Measurements from ENCODE around the gene ANAPC10. TPM values are rescaled to one million over a fixed set of nuclear protein-coding genes. Genes with fewer than 3 reads are reported as not detected.

Gene ANAPC10
- total RNA-seq, 3 donors from 2014 or later (not counting 1 experiment from before 2014, with no cell fraction given): 27.9 to 37.7 (median 37.7) TPM

DNA sequence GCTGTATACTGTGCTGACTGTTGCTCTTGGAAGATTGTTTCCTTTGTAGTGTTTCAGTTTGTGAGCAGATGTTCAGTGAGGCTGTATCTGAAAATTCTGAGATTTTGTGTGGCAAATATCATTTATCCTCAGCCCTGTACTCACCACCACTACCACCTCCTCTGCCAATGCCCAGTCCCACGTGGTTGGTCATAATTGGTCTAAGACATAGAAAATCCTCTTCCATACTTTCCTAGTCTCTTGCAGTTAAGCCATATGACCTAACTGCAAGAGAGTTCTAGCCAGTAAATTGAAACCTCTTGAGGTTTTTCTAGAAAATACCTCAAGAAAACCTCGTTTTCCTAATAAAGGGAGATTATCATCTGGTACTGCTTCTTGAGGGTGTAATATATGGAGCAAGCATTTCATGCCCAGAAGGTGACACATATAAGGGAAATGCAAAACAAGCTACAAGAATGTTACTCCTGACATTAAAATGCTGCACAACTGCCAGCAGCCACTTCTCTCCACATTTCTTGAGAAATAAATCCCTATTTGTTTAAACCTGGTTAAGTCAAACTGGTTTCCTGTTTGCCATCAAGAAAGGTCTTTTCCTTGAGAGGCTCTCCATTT is 32.9 kb upstream of the ANAPC10 start:
- Mint-ChIP-seq H3K4me3 (no peak overlapping the region), H3K4me1 (peaks cover 16 to 29% of the 10 kb centered on the region in 2 donors), H3K36me3 (peaks cover 10% of the 10 kb centered on the region), H3K9me3 (no peaks in the 10 kb centered on the region), H3K27ac (peak overlapping the region; percentile 27 to 82), H3K27me3 (ENCODE audit: low read depth in 2 of 2) (no peaks in the 10 kb centered on the region)
- intact Hi-C loops (cut with micrococcal nuclease): no loop called here
- H3K27ac ChIP-seq (ENCODE audit: low read length): no peak overlapping the region
- WGBS (ENCODE audit: insufficient coverage): 68% methylated on average over 2 of the region's 2 CpGs
- H3K36me3 ChIP-seq (ENCODE audit: control insufficient read depth, insufficient read depth, low read length): peaks cover 36% of the 10 kb centered on the region
- no peaks in the 10 kb centered on the region for H3K27me3 ChIP-seq (ENCODE audit: control insufficient read depth, insufficient read depth, low read length)
- no peaks in the 10 kb centered on the region for H3K9me3 ChIP-seq (ENCODE audit: control insufficient read depth, insufficient read depth, low read length)
- DNase-seq: no peak
- peaks cover 7% of the 10 kb centered on the region for H3K4me1 ChIP-seq (ENCODE audit: control insufficient read depth, insufficient read depth, low read length)
- TF ChIP-seq, protein P1, sequence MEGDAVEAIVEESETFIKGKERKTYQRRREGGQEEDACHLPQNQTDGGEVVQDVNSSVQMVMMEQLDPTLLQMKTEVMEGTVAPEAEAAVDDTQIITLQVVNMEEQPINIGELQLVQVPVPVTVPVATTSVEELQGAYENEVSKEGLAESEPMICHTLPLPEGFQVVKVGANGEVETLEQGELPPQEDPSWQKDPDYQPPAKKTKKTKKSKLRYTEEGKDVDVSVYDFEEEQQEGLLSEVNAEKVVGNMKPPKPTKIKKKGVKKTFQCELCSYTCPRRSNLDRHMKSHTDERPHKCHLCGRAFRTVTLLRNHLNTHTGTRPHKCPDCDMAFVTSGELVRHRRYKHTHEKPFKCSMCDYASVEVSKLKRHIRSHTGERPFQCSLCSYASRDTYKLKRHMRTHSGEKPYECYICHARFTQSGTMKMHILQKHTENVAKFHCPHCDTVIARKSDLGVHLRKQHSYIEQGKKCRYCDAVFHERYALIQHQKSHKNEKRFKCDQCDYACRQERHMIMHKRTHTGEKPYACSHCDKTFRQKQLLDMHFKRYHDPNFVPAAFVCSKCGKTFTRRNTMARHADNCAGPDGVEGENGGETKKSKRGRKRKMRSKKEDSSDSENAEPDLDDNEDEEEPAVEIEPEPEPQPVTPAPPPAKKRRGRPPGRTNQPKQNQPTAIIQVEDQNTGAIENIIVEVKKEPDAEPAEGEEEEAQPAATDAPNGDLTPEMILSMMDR (IDR thresholded peaks at IDR 0.05): no peak
- H3K4me3 ChIP-seq (ENCODE audit: low read length): no peak overlapping the region
- no peak for ATAC-seq

DNA sequence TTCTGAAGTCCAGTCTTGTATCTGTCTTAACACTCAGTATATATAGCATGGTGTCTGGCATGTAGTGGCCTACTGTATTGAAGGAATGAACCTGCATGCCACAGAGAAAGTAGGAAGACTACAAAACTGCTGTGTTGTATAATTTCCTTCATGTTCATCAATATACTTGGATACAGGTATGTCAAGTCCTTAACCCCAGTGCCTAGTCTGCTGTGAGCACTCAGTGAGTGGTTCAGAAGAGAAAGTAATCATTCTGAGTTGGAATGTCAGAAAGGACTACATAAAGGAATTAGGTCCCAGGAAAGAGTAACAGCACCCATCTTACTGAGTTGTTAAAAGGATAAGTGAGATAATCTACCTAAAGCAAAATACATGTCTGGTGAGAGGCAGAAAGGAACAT is 32.1 kb upstream of the ANAPC10 start:
- Histone ChIP-seq H3K36me3 (ENCODE audit: control insufficient read depth, insufficient read depth, low read length) (peaks cover 36% of the 10 kb centered on the region), H3K4me3 (ENCODE audit: low read length) (no peak overlapping the region), H3K9me3 (ENCODE audit: control insufficient read depth, insufficient read depth, low read length) (no peaks in the 10 kb centered on the region), H3K4me1 (ENCODE audit: control insufficient read depth, insufficient read depth, low read length) (peaks cover 11% of the 10 kb centered on the region), H3K27me3 (ENCODE audit: control insufficient read depth, insufficient read depth, low read length) (no peaks in the 10 kb centered on the region), H3K27ac (ENCODE audit: low read length) (no peak overlapping the region)
- intact Hi-C loops (cut with micrococcal nuclease): no loop called here
- peaks cover 10% of the 10 kb centered on the region for H3K36me3 Mint-ChIP-seq
- TF ChIP-seq, protein P1 (IDR thresholded peaks at IDR 0.05): no peak
- peak overlapping the region; percentile 27 to 82 for H3K27ac Mint-ChIP-seq
- H3K4me1 Mint-ChIP-seq: peaks cover 15 to 29% of the 10 kb centered on the region in 2 donors
- DNase-seq (no peak), ATAC-seq (no peak)
- H3K27me3 Mint-ChIP-seq (ENCODE audit: low read depth in 2 of 2): no peaks in the 10 kb centered on the region
- H3K4me3 Mint-ChIP-seq: no peak overlapping the region
- H3K9me3 Mint-ChIP-seq: no peaks in the 10 kb centered on the region

DNA sequence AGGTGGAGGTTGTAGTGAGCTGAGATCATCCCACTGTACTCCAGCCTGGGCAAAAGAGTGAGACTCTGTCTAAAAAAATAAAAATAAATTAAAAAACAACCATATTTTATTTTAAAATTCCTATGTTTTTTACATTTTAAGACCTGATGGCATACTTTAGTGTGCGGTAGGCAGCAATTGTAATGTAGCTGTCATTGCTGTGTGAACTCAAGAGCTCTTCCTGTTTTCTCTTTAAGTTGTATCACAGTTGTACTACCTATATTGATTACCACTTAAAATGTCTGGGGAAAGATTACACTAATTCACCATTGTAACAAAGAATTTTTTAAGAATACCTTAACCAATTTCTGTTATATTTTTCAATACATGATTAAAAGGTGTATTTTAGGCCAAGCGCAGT is 27.4 kb upstream of the ANAPC10 start:
- no peaks in the 10 kb centered on the region for H3K9me3 ChIP-seq (ENCODE audit: control insufficient read depth, insufficient read depth, low read length)
- H3K27ac ChIP-seq (ENCODE audit: low read length): peak overlapping the region; percentile 79
- DNase-seq: no peak
- H3K36me3 Mint-ChIP-seq: peaks cover 10% of the 10 kb centered on the region
- peaks cover 10 to 17% of the 10 kb centered on the region in 2 donors for H3K4me1 Mint-ChIP-seq
- H3K4me1 ChIP-seq (ENCODE audit: control insufficient read depth, insufficient read depth, low read length): peaks cover 11% of the 10 kb centered on the region
- H3K27ac Mint-ChIP-seq: peak overlapping the region; percentile 76 to 91
- peaks cover 71% of the 10 kb centered on the region for H3K36me3 ChIP-seq (ENCODE audit: control insufficient read depth, insufficient read depth, low read length)
- intact Hi-C loops (cut with micrococcal nuclease): no loop called here
- no peaks in the 10 kb centered on the region for H3K27me3 Mint-ChIP-seq (ENCODE audit: low read depth in 2 of 2)
- TF ChIP-seq, protein P1 (IDR thresholded peaks at IDR 0.05): no peak
- no peaks in the 10 kb centered on the region for H3K9me3 Mint-ChIP-seq
- WGBS (ENCODE audit: insufficient coverage): 100% methylated on average over 1 of the region's 2 CpGs
- no peak overlapping the region for H3K4me3 Mint-ChIP-seq
- H3K27me3 ChIP-seq (ENCODE audit: control insufficient read depth, insufficient read depth, low read length): no peaks in the 10 kb centered on the region
- ATAC-seq: no peak
- H3K4me3 ChIP-seq (ENCODE audit: low read length): no peak overlapping the region

DNA sequence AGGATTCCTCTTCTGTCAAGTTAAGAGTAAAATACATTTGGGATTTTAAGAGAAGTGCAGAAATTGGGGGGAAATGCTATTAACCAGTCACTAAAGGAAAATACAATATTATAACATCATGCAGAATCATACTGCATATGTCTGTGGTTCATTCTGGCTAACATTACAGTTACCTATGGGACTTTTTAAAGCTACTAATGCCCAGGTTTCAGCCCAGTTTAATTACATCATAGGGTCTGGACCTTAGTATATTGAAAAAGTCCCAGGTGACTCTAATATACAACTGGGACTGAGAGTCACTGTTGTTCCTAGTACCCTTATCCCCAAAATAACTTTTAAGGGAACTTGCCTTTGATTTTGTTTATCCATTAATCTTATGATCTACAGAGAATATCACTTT is 10.1 kb upstream of the ANAPC10 start:
- intact Hi-C loops (cut with micrococcal nuclease): no loop called here

More for the DNA sequence above, 10.1 kb upstream of the ANAPC10 start:
- no peaks in the 10 kb centered on the region for H3K9me3 ChIP-seq (ENCODE audit: control insufficient read depth, insufficient read depth, low read length)
- H3K36me3 Mint-ChIP-seq: peaks cover 20% of the 10 kb centered on the region
- no peak overlapping the region for H3K4me3 Mint-ChIP-seq
- H3K4me3 ChIP-seq (ENCODE audit: low read length): no peak overlapping the region
- H3K27me3 ChIP-seq (ENCODE audit: control insufficient read depth, insufficient read depth, low read length): no peaks in the 10 kb centered on the region
- H3K36me3 ChIP-seq (ENCODE audit: control insufficient read depth, insufficient read depth, low read length): peaks cover 84% of the 10 kb centered on the region
- no peaks in the 10 kb centered on the region for H3K4me1 ChIP-seq (ENCODE audit: control insufficient read depth, insufficient read depth, low read length)
- DNase-seq: no peak
- H3K27ac Mint-ChIP-seq: no peak overlapping the region
- no peak overlapping the region for H3K27ac ChIP-seq (ENCODE audit: low read length)
- no peaks in the 10 kb centered on the region for H3K4me1 Mint-ChIP-seq
- TF ChIP-seq, protein P1 (IDR thresholded peaks at IDR 0.05): no peak
- H3K9me3 Mint-ChIP-seq: no peaks in the 10 kb centered on the region
- no peaks in the 10 kb centered on the region for H3K27me3 Mint-ChIP-seq (ENCODE audit: low read depth in 2 of 2)
- ATAC-seq: no peak
